ENCODE measurements around the gene RDX. TPM values are rescaled to one million over a fixed set of nuclear protein-coding genes. Genes with fewer than 3 reads are reported as not detected.
"Not testable (repeated sequence)": the region's sequence is repeated elsewhere in the genome, so short reads cannot be mapped to it uniquely, and the experiment has no call there.

The RDX gene
- polyA plus RNA-seq, 3 donors: 132 to 165 (median 134) TPM

- no peak for DNase-seq (ENCODE audit: extremely low read depth in 1 of 11, low read depth in 9 of 11, low spot score in 4 of 11)
Measured at GRCh38 chr11:110235966-110236365, 60.4 kb downstream of the RDX start.

- no peak for DNase-seq (ENCODE audit: extremely low read depth in 1 of 11, low read depth in 9 of 11, low spot score in 4 of 11)
Measured at GRCh38 chr11:110230377-110230776, 66.0 kb downstream of the RDX start.

DNA sequence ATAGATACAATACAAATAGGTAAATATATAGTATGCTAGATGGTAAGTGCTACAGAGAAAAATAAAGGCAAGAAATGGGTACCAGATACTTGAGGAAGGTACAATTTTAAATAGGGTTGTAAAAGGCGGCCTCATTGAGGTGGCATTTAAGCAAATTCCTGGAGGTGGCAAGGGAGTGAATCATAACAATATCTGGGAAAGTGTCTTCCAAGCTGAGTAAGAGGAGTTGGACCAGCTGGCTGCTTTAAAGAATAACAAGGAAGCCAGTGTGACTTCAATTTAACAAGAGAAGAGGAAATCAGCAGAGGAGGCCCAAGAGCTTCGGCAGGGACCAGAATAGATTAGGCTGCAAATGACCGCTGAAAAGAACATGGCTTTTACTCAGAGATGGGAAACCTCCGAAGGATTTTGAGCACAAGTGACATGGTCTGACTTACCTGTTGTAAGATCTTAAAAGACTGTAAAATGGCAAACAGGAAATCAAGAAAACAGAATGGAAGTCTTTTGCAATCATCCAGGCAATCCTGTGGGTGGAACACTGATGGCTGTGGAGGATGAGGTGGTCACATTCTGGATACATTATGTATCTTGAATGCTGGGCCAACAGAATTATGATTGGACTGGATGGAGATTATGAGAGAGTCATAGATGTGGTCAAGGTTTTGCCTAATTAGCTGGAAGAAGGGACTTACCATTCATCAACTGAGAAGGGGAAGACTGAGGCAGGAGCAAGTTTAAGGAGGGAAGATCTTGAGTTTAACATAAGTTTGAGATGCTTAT is 77.2 kb downstream of the RDX start:
- no peak for DNase-seq (ENCODE audit: extremely low read depth in 1 of 11, low read depth in 9 of 11, low spot score in 4 of 11)

- DNase-seq (ENCODE audit: extremely low read depth in 1 of 11, low read depth in 9 of 11, low spot score in 4 of 11): no peak
Measured at GRCh38 chr11:110217936-110218335, 78.5 kb downstream of the RDX start.

GRCh38 chr11:110217223-110217877 is 79.1 kb downstream of the RDX start:
- DNase-seq (ENCODE audit: extremely low read depth in 1 of 11, low read depth in 9 of 11, low spot score in 4 of 11): no peak

DNA sequence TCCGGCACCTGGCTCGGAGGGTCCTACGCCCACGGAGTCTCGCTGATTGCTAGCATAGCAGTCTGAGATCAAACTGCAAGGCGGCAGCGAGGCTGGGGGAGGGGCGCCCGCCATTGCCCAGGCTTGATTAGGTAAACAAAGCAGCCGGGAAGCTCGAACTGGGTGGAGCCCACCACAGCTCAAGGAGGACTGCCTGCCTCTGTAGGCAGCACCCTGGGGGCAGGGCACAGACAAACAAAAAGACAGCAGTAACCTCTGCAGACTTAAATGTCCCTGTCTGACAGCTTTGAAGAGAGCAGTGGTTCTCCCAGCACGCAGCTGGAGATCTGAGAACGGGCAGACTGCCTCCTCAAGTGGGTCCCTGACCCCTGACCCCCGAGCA is 87.1 kb downstream of the RDX start:
- not testable (repeated sequence) for DNase-seq (ENCODE audit: extremely low read depth in 1 of 11, low read depth in 9 of 11, low spot score in 4 of 11)

GRCh38 chr11:110208678-110209312 is 87.6 kb downstream of the RDX start:
- DNase-seq (ENCODE audit: extremely low read depth in 1 of 11, low read depth in 9 of 11, low spot score in 4 of 11): not testable (repeated sequence)

DNA sequence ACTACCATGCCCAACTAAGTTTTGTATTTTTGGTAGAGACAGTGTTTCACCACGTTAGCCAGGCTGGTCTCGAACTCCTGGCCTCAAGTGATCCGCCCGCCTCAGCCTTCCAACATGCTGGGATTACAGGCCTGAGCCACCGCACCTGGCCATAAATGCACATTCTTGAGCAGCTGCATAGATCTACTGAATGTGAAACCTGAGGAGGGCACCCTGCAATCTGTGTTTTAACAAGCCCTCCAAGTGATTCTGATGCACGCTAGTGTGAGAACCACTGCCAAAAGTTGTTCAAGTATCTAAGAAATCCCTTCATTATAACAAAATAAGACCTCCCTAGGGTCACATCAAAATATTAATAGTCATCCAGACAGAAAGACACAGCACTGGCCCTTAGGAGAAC is 89.3 kb downstream of the RDX start:
- DNase-seq (ENCODE audit: extremely low read depth in 1 of 11, low read depth in 9 of 11, low spot score in 4 of 11): no peak

DNA sequence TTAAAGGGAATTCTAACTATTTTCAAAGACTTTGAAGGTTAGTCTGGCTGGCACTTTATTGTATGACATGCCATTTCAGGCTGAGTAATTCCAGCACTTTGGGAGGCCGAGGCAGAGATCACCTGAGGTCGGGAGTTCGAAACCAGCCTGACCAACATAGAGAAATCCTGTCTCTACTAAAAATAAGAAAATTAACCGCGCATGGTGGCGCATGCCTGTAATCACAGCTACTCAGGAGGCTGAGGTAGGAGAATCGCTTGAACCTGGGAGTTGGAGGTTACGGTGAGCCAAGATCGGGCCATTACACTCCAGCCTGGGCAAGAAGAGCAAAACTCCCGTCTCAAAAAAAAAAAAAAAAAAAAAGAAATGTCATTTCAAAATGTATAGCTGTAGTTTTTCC is 95.6 kb downstream of the RDX start:
- DNase-seq (ENCODE audit: extremely low read depth in 1 of 11, low read depth in 9 of 11, low spot score in 4 of 11): no peak

DNA sequence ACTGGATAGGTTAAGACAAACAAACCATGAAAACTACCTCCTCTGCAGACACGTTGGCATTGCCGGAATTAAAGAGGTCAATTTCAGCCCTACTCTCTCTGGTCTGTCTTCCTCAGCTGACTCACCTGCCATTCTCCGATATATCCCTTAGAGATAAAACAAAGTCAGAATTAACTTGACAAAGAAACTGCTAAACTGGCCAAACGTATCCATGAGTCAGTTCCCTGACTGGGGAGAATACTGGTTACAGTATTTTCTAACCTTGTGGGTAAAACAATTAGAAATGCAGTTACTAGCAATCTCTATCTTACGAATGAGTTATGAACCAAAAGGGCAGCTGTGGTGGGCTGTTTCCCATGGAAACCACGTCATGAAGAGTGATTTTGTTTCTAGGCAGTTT is 96.2 kb downstream of the RDX start:
- no peak for DNase-seq (ENCODE audit: extremely low read depth in 1 of 11, low read depth in 9 of 11, low spot score in 4 of 11)

GRCh38 chr11:110199184-110199981 is 97.0 kb downstream of the RDX start:
- DNase-seq (ENCODE audit: extremely low read depth in 1 of 11, low read depth in 9 of 11, low spot score in 4 of 11): no peak

DNA sequence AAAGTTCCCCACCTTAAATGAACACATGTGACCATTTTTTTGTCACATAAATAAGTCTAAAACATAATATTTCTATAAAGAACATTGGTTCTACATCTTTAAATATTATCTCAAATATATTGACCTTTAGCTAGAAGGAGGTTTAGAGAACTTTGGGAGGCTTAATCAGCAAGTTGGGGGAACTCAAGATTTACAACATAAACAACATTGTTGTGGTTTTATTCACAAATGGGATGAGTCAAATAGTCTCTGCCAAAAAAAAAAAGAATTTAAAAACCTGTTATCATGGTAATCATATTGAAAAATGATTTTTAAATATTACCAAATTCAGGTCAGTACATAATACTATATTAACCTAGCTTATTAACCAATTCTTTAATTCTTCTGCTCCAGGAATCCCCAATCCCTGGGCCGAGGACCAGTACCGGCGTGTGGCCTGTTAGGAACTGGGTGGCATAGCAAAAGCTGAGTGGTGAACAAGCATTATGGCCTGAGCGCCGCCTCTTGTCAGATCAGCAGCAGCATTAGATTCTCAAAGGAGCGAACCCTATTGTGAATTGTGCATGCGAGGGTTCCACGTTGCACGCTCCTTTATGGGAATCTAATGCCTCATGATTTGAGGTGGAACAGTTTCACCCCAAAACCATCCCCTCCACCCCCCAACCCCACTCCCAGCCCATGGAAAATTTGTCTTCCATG is 98.2 kb downstream of the RDX start:
- no peak for DNase-seq (ENCODE audit: extremely low read depth in 1 of 11, low read depth in 9 of 11, low spot score in 4 of 11)

DNA sequence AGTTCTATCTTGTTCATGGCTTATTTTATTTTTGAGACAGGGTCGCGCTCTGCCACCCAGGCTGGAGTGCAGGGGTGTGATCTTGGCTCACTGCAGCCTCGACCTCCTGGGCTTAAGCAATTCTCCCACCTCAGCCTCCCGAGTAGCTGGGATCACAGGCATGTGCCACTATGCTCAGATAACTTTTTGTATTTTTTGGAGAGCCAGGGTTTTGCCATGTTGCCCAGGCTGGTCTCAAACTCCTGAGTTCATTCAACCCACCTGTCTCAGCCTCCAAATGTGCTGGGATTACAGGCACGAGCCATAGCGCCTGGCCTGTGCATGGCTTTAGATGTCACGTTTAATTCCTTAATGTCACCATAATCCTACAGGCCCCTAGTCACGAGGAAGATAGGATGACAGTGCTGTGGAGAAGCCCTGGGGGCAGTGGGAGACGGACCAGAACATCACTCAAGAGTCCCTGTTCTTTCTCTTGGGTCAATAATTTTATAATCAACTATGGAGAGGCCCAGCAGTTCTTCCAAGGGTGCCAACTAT is 99.5 kb downstream of the RDX start:
- no peak for DNase-seq (ENCODE audit: extremely low read depth in 1 of 11, low read depth in 9 of 11, low spot score in 4 of 11)

- peak in 5 of 11 donors; percentile 6 to 43 (median 31) for DNase-seq (ENCODE audit: extremely low read depth in 1 of 11, low read depth in 9 of 11, low spot score in 4 of 11)
Measured at GRCh38 chr11:110196241-110196754, 100.1 kb downstream of the RDX start.

DNA sequence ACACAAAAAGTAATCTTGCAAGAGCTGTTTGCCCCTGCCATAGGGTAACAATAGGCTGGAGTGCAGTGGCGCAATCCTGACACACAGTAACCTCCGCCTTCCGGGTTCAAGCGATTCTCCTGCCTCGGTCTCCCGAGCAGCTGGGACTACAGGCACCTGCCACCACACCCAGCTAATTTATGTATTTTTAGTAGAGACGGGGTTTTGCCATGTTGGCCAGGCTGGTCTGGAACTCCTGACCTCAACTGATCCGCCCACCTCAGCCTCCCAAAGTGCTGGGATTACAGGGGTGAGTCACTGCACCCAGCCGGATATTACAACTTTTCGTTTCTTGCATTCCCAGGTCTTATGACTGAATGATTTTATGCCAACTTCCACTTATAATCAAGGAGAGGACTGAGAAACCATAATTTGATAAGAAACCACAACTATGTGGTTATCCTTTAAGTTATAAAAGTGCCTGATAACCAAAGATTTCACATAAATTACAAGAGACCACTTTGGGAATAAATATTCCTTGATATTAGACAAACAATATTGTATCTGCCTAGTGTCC is 102.1 kb downstream of the RDX start:
- DNase-seq (ENCODE audit: extremely low read depth in 1 of 11, low read depth in 9 of 11, low spot score in 4 of 11): not testable (repeated sequence)

- DNase-seq (ENCODE audit: extremely low read depth in 1 of 11, low read depth in 9 of 11, low spot score in 4 of 11): not testable (repeated sequence)
Measured at GRCh38 chr11:110192604-110193282, 103.7 kb downstream of the RDX start.

DNA sequence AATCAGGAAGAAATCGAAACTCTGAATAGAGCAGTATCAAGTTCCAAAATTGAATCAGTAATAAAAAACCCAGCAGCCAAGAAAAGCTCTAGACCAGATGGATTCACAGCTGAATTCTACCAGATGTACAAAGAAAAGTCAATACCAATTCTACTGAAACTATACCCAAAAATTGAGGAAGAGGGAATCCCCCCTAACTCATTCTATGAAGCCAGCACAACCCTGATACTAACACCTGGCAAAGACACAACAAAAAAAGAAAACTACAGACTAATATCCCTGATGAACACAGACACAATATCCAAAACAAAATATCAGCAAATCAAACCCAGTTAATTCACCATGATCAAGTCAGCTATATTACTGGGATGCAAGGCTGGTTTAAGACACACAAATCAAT is 105.5 kb downstream of the RDX start:
- no peak for DNase-seq (ENCODE audit: extremely low read depth in 1 of 11, low read depth in 9 of 11, low spot score in 4 of 11)

DNA sequence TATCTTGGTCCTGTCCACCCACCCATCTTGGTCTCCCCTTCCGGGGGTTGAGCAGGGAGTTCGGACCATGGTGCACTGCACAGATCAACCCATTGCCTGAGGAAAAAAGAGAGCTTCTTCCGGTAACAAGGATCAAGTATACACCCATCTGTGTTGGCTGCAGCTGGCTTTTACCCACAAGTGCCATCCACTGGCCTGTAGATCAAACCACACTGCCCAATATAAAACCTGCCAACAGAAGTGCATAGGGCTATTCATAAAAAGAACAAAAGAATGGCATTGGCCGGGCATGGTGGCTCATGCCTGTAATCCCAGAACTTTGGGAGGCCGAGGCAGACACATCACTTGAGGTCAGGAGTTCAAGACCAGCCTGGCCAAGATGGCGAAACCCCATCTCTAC is 108.7 kb downstream of the RDX start:
- DNase-seq (ENCODE audit: extremely low read depth in 1 of 11, low read depth in 9 of 11, low spot score in 4 of 11): no peak
